NT2/D1 (cell line): ENCODE data around the gene GOLT1B.

ENCODE experiments used
- DNase-seq: peaks from one replicate; pipeline ENCODE4 v3.0.0-alpha.2; 2011; ENCODE audit warnings: low read depth, low spot score
- H3K27me3 ChIP-seq: 2 replicates; pipeline ENCODE4 v1.6.0; 2011; ENCODE audit warnings: mild to moderate bottlenecking; ENCODE audit not compliant: insufficient read length, insufficient read depth
- H3K36me3 ChIP-seq: 2 replicates; pipeline ENCODE4 v1.6.1; 2011; ENCODE audit warnings: mild to moderate bottlenecking, low read length, mixed read lengths; ENCODE audit not compliant: insufficient read depth, insufficient read length
- H3K4me1 ChIP-seq: 2 replicates; pipeline ENCODE4 v1.5.1; 2011; ENCODE audit not compliant: insufficient read depth, insufficient read length
- H3K4me3 ChIP-seq: 2 replicates; pipeline ENCODE4 v1.5.1; 2011; ENCODE audit warnings: low read depth; ENCODE audit not compliant: insufficient read length
- H3K9ac ChIP-seq: 2 replicates; pipeline ENCODE4 v1.6.0; 2011; ENCODE audit warnings: low read depth; ENCODE audit not compliant: insufficient read length
- H3K9me3 ChIP-seq: 2 replicates; pipeline ENCODE4 v1.5.1; 2011; ENCODE audit warnings: mild to moderate bottlenecking, low read length; ENCODE audit not compliant: insufficient read depth
- SUZ12 ChIP-seq: IDR thresholded peaks from 2 replicates; pipeline ENCODE4 v1.6.1; 2011; ENCODE audit not compliant: insufficient read length, insufficient read depth; ENCODE audit errors: extremely low read depth
- YY1 ChIP-seq: IDR thresholded peaks from 2 replicates; pipeline ENCODE4 v1.6.1; 2011; ENCODE audit not compliant: insufficient read length, insufficient read depth
- ZNF274 ChIP-seq: IDR thresholded peaks from 2 replicates; pipeline ENCODE4 v1.6.1; 2011; ENCODE audit warnings: mild to moderate bottlenecking, low read depth, low read length

The GOLT1B gene

GRCh38 chr12:21541773-21542172 is 40.2 kb downstream of the GOLT1B start:
- DNase-seq: no peak
- Histone ChIP-seq H3K27me3 (no peaks in the 10 kb centered on the region), H3K4me3 (no peak overlapping the region), H3K9ac (no peak overlapping the region), H3K9me3 (no peaks in the 10 kb centered on the region), H3K4me1 (no peaks in the 10 kb centered on the region), H3K36me3 (no peaks in the 10 kb centered on the region)
- TF ChIP-seq YY1: no peak
- TF ChIP-seq ZNF274: no peak
- no peak for TF ChIP-seq SUZ12

DNA sequence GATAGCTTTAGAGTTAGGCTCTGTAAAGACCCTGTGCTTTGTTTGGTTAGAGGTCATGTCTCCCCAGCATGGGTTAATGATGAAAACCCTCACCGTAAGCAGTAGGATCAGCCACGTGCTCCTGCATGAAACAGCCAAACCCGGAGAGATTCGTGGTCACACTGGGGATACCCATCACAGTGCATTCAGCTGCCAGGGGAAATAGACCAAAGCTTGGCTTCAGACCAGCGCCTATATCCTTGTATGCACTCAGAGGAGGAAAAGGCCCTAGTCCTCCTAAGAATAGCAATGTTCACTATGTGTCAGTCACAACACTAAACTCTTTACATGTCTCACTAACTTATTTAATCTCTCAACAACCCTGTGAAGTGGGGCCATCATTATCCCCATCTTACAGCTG is 40.8 kb downstream of the GOLT1B start:
- Histone ChIP-seq H3K9ac (no peak overlapping the region), H3K4me3 (no peak overlapping the region), H3K9me3 (no peaks in the 10 kb centered on the region), H3K27me3 (no peaks in the 10 kb centered on the region), H3K4me1 (no peaks in the 10 kb centered on the region), H3K36me3 (no peaks in the 10 kb centered on the region)
- TF ChIP-seq SUZ12: no peak
- TF ChIP-seq YY1: no peak
- no peak for TF ChIP-seq ZNF274
- no peak for DNase-seq

DNA sequence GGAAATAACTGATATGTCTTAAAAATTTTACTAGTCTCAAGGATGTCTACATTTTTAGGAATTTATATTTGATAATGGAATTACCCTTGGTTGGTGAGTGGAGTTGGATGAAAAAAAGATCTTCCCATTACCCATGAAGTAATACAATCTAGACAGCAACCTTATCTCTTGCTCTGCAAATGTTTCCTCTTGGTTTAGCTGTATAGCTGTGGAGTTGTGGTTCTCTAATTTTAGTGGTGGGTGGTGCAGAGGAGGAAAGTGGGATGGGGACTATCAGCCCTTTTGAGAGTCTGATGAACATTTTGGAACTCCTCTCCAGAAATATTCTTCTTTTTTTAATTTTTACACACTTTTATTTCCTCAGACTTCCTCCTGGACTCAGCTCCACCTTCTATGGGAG is 41.6 kb downstream of the GOLT1B start:
- no peak for TF ChIP-seq ZNF274
- no peak for TF ChIP-seq YY1
- Histone ChIP-seq H3K9me3 (no peaks in the 10 kb centered on the region), H3K4me1 (no peaks in the 10 kb centered on the region), H3K9ac (no peak overlapping the region), H3K27me3 (no peaks in the 10 kb centered on the region), H3K36me3 (no peaks in the 10 kb centered on the region), H3K4me3 (no peak overlapping the region)
- DNase-seq: no peak

GRCh38 chr12:21545557-21545956 is 44.0 kb downstream of the GOLT1B start:
- H3K9ac ChIP-seq: no peak overlapping the region
- no peaks in the 10 kb centered on the region for H3K9me3 ChIP-seq
- H3K4me1 ChIP-seq: no peaks in the 10 kb centered on the region
- DNase-seq: no peak
- H3K4me3 ChIP-seq: no peak overlapping the region
- H3K36me3 ChIP-seq: no peaks in the 10 kb centered on the region
- TF ChIP-seq ZNF274 (no peak), YY1 (no peak), SUZ12 (no peak)
- H3K27me3 ChIP-seq: no peaks in the 10 kb centered on the region

GRCh38 chr12:21546716-21547115 is 45.1 kb downstream of the GOLT1B start:
- Histone ChIP-seq H3K27me3 (no peaks in the 10 kb centered on the region), H3K36me3 (no peaks in the 10 kb centered on the region), H3K4me3 (no peak overlapping the region), H3K9me3 (no peaks in the 10 kb centered on the region), H3K4me1 (no peaks in the 10 kb centered on the region), H3K9ac (no peak overlapping the region)
- no peak for TF ChIP-seq YY1
- TF ChIP-seq ZNF274: no peak
- no peak for TF ChIP-seq SUZ12
- DNase-seq: no peak

- Histone ChIP-seq H3K4me1 (no peaks in the 10 kb centered on the region), H3K9me3 (no peaks in the 10 kb centered on the region), H3K9ac (no peak overlapping the region), H3K27me3 (no peaks in the 10 kb centered on the region), H3K36me3 (no peaks in the 10 kb centered on the region), H3K4me3 (no peak overlapping the region)
- TF ChIP-seq ZNF274 (no peak), YY1 (no peak), SUZ12 (no peak)
- DNase-seq: no peak
Measured at GRCh38 chr12:21547437-21547836, 45.8 kb downstream of the GOLT1B start.

DNA sequence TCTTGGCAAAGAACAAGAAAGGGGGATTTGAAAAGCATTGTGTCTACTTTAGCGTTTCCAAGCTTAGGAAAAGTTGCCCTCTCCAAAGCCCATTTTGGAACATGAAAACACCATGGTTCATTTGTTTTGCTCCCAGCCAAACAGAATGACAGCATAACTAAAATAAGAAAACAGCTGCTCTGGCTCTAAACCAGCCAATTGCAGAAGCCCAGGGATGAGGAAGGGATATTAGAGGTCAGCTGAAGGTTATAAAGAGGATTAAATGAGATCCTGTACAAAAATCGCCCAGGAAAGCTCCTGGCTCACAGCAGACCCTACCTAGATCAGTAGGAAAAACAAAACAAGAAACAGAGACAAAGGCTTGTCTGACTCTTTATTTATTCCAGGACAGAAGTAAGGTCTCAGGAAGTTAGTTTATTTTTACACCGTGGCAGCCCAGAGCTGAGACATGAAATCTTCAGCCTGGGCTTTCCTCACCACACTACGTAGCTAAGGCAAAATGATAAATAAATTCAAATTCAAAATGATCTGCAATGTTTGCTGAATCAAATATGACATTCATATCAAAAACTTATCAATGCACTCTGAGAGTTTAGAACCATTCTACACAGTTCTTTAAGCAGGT is 50.4 kb downstream of the GOLT1B start:
- Histone ChIP-seq H3K9ac (no peak overlapping the region), H3K9me3 (no peaks in the 10 kb centered on the region), H3K27me3 (no peaks in the 10 kb centered on the region), H3K36me3 (no peaks in the 10 kb centered on the region), H3K4me3 (no peak overlapping the region), H3K4me1 (no peaks in the 10 kb centered on the region)
- TF ChIP-seq ZNF274: no peak
- TF ChIP-seq SUZ12: no peak
- TF ChIP-seq YY1: no peak
- no peak for DNase-seq
